SK-N-SH (cell line): Measurements from ENCODE around the gene ZNF516. TPM values are rescaled to one million over a fixed set of nuclear protein-coding genes. Genes with fewer than 3 reads are reported as not detected.

Source experiments
- CTCF ChIA-PET: fragments of 300-600, 350-600 bp; formaldehyde crosslinking; extraction: SDS; loops from one replicate; lab custom pipeline; 2021; lab: Yijun Ruan, JAX
- POLR2A ChIA-PET: fragments of 350-600 bp; sonication (Branson Sonifier 250); formaldehyde crosslinking; extraction: SDS; loops from one replicate; lab custom pipeline; 2020; ENCODE audit warnings: antibody characterized with exemption, inconsistent platforms; lab: Yijun Ruan, JAX
- DNase-seq: peaks from one replicate; pipeline ENCODE4 v3.0.0; 2012
- H2AFZ ChIP-seq: fragments of 200-600 bp; sonication (generic); 2 replicates; pipeline ENCODE4 v1.8.1; 2016; ENCODE audit warnings: antibody characterized with exemption, mild to moderate bottlenecking, low read depth
- H3F3A ChIP-seq: fragments of 200-600 bp; sonication (generic); replicated peaks from 2 replicates; pipeline ENCODE3; 2016; ENCODE audit warnings: antibody characterized with exemption, mild to moderate bottlenecking; ENCODE audit not compliant: insufficient read depth
- H3K27ac ChIP-seq, 2 experiments: fragments of 200-500 bp in 1 of 2; fragments of 200-600 bp in 1 of 2; sonication (Bioruptor generic) in 1 of 2; sonication (generic), shearing (Covaris generic) in 1 of 2; 2 replicates each; pipeline versions ENCODE4 v1.5.1 to v1.6.1; 2014 to 2016; ENCODE audit warnings: low read depth in 2 of 2, inconsistent platforms in 1 of 2, low read length in 1 of 2, mild to moderate bottlenecking in 1 of 2, mixed read lengths in 1 of 2
- H3K27me3 ChIP-seq: fragments of 200-600 bp; sonication (generic), shearing (Covaris generic); 2 replicates; pipeline ENCODE4 v1.6.1; 2016; ENCODE audit warnings: mixed run types; ENCODE audit not compliant: insufficient read depth
- H3K36me3 ChIP-seq, 2 experiments: fragments of 200-500 bp in 1 of 2; fragments of 200-600 bp in 1 of 2; sonication (Bioruptor generic) in 1 of 2; sonication (generic) in 1 of 2; replicated peaks in 1 of 2; 2 replicates each; pipeline versions ENCODE3 to v1.5.1; 2014 to 2016; ENCODE audit warnings: low read length in 1 of 2, mild to moderate bottlenecking in 1 of 2; ENCODE audit not compliant: insufficient read depth in 2 of 2, control insufficient read depth in 1 of 2
- H3K4me1 ChIP-seq, 2 experiments: fragments of 200-500 bp in 1 of 2; fragments of 200-600 bp in 1 of 2; sonication (Bioruptor generic) in 1 of 2; sonication (generic), shearing (Covaris generic) in 1 of 2; 2 replicates each; pipeline versions ENCODE4 v1.5.1 to v1.6.1; 2014 to 2016; ENCODE audit warnings: low read depth in 1 of 2, low read length in 1 of 2, mixed run types in 1 of 2; ENCODE audit not compliant: insufficient read depth in 2 of 2, control insufficient read depth in 1 of 2
- H3K4me2 ChIP-seq: fragments of 200-600 bp; sonication (generic), shearing (Covaris generic); 2 replicates; pipeline ENCODE4 v1.6.1; 2017; ENCODE audit warnings: mixed run types
- H3K4me3 ChIP-seq, 2 experiments: fragments of 200-500 bp in 1 of 2; fragments of 200-600 bp in 1 of 2; sonication (Bioruptor generic) in 1 of 2; sonication (generic), shearing (Covaris generic) in 1 of 2; 2 replicates each; pipeline versions ENCODE4 v1.5.1 to v1.8.1; 2014 to 2016; ENCODE audit warnings: low read depth in 2 of 2, inconsistent platforms in 1 of 2, low read length in 1 of 2, mild to moderate bottlenecking in 1 of 2, mixed read lengths in 1 of 2, moderate library complexity in 1 of 2
- H3K79me2 ChIP-seq: fragments of 200-600 bp; sonication (generic); 2 replicates; pipeline ENCODE4 v1.8.1; 2017; ENCODE audit warnings: mild to moderate bottlenecking; ENCODE audit not compliant: insufficient read depth
- H3K9ac ChIP-seq: fragments of 200-600 bp; sonication (generic); 2 replicates; pipeline ENCODE4 v1.6.1; 2017; ENCODE audit warnings: mixed run types
- H3K9me2 ChIP-seq: fragments of 200-600 bp; sonication (generic); 2 replicates; pipeline ENCODE4 v1.6.1; 2017; ENCODE audit warnings: mixed run types
- H3K9me3 ChIP-seq: fragments of 200-600 bp; sonication (generic); 2 replicates; pipeline ENCODE4 v1.6.1; 2017; ENCODE audit warnings: mixed run types, mild to moderate bottlenecking, moderate library complexity
- H4K20me1 ChIP-seq: fragments of 200-600 bp; sonication (generic); 2 replicates; pipeline ENCODE4 v1.6.1; 2017; ENCODE audit warnings: mild to moderate bottlenecking, mixed run types; ENCODE audit not compliant: insufficient read depth
- CHD2 ChIP-seq: fragments of 150-350 bp; IDR thresholded peaks from 2 replicates; pipeline ENCODE4 v1.6.1; 2018; ENCODE audit warnings: low read length; ENCODE audit not compliant: partially characterized antibody
- ELF1 ChIP-seq: IDR thresholded peaks from 2 replicates; pipeline ENCODE4 v1.4.0; 2012
- FOSL2 ChIP-seq: IDR thresholded peaks from 2 replicates; pipeline ENCODE4 v1.4.0; 2012; ENCODE audit warnings: low read depth, mild to moderate bottlenecking, moderate library complexity, borderline replicate concordance
- FOXJ3 ChIP-seq: sonication (generic); formaldehyde crosslinking; IDR thresholded peaks from 2 replicates; pipeline ENCODE4 v1.5.1; 2020; ENCODE audit warnings: mild to moderate bottlenecking, missing genetic modification reagents
- GABPA ChIP-seq: IDR thresholded peaks from 2 replicates; pipeline ENCODE4 v1.4.0; 2012; ENCODE audit warnings: low read depth, mild to moderate bottlenecking
- JUND ChIP-seq: IDR thresholded peaks from 2 replicates; pipeline ENCODE4 v1.4.0; 2012
- MEF2A ChIP-seq: IDR thresholded peaks from 2 replicates; pipeline ENCODE4 v1.4.0; 2012; ENCODE audit warnings: low read depth, borderline replicate concordance
- MXI1 ChIP-seq: IDR thresholded peaks from 2 replicates; pipeline ENCODE4 v1.6.1; 2012; ENCODE audit warnings: mild to moderate bottlenecking, low read depth, low read length, improper control_type of control experiment
- NRF1 ChIP-seq: IDR thresholded peaks from 2 replicates; pipeline ENCODE4 v1.6.1; 2012; ENCODE audit warnings: low read depth, mild to moderate bottlenecking, low read length
- RAD21 ChIP-seq: IDR thresholded peaks from 2 replicates; pipeline ENCODE4 v1.6.1; 2012; ENCODE audit warnings: mild to moderate bottlenecking, low read length
- RXRA ChIP-seq: IDR thresholded peaks from 2 replicates; pipeline ENCODE4 v1.4.0; 2012; ENCODE audit warnings: low read depth, mild to moderate bottlenecking, borderline replicate concordance
- SMC3 ChIP-seq: IDR thresholded peaks from 2 replicates; pipeline ENCODE4 v1.6.1; 2012; ENCODE audit warnings: low read depth, low read length, improper control_type of control experiment
- TAF1 ChIP-seq: IDR thresholded peaks from 2 replicates; pipeline ENCODE4 v1.6.1; 2012; ENCODE audit warnings: low read depth, mild to moderate bottlenecking, low read length, moderate library complexity, borderline replicate concordance
- TEAD4 ChIP-seq: IDR thresholded peaks from 2 replicates; pipeline ENCODE4 v1.4.0; 2012; ENCODE audit warnings: mild to moderate bottlenecking, borderline replicate concordance; ENCODE audit not compliant: insufficient read depth
- YY1 ChIP-seq: IDR thresholded peaks from 2 replicates; pipeline ENCODE4 v1.4.0; 2012; ENCODE audit warnings: low read depth, mild to moderate bottlenecking
- ZBTB33 ChIP-seq: IDR thresholded peaks from 2 replicates; pipeline ENCODE4 v1.4.0; 2012; ENCODE audit warnings: low read depth, borderline replicate concordance
- WGBS: methylation state at CpG from one replicate; pipeline ENCODE4 v1.1.6; 2017; ENCODE audit warnings: low lambda C conversion rate; 5-methylcytosine and 5-hydroxymethylcytosine counted together
- polyA plus RNA-seq, 3 experiments: library from polyadenylated mRNA; depleted of rRNA; stranded (reverse); fragments of >200 nt; gene quantifications; 2 replicates each; pipeline ENCODE4 v1.2.3, GENCODE V29; 2012
- TF ChIP-seq, protein P1 (sequence below): IDR thresholded peaks from 2 replicates; pipeline ENCODE4 v1.4.0; 2012; ENCODE audit warnings: low read depth, borderline replicate concordance
- TF ChIP-seq, protein P2 (sequence below): IDR thresholded peaks from 2 replicates; pipeline ENCODE4 v1.6.1; 2012; ENCODE audit warnings: mild to moderate bottlenecking, low read depth, low read length, moderate library complexity
- TF ChIP-seq, protein P3 (sequence below): fragments of 150-350 bp; IDR thresholded peaks from 2 replicates; pipeline ENCODE4 v1.6.1; 2017; ENCODE audit warnings: antibody characterized with exemption, low read length, low read depth, borderline replicate concordance
- TF ChIP-seq, protein P4 (sequence below): fragments of 200-600 bp; sonication (generic); IDR thresholded peaks from 2 replicates; pipeline ENCODE4 v1.6.1; 2017; ENCODE audit warnings: antibody characterized with exemption, mild to moderate bottlenecking, moderate library complexity

Gene ZNF516
- polyA plus RNA-seq, 1 of the 3 experiments (the other 2 are of a cell fraction), result 4.4 TPM

GRCh38 chr18:76445275-76445674 is 49.8 kb downstream of the ZNF516 start (continued):
- TF ChIP-seq, protein P1, sequence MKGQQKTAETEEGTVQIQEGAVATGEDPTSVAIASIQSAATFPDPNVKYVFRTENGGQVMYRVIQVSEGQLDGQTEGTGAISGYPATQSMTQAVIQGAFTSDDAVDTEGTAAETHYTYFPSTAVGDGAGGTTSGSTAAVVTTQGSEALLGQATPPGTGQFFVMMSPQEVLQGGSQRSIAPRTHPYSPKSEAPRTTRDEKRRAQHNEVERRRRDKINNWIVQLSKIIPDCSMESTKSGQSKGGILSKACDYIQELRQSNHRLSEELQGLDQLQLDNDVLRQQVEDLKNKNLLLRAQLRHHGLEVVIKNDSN, result no peak
- TF ChIP-seq, protein P2, sequence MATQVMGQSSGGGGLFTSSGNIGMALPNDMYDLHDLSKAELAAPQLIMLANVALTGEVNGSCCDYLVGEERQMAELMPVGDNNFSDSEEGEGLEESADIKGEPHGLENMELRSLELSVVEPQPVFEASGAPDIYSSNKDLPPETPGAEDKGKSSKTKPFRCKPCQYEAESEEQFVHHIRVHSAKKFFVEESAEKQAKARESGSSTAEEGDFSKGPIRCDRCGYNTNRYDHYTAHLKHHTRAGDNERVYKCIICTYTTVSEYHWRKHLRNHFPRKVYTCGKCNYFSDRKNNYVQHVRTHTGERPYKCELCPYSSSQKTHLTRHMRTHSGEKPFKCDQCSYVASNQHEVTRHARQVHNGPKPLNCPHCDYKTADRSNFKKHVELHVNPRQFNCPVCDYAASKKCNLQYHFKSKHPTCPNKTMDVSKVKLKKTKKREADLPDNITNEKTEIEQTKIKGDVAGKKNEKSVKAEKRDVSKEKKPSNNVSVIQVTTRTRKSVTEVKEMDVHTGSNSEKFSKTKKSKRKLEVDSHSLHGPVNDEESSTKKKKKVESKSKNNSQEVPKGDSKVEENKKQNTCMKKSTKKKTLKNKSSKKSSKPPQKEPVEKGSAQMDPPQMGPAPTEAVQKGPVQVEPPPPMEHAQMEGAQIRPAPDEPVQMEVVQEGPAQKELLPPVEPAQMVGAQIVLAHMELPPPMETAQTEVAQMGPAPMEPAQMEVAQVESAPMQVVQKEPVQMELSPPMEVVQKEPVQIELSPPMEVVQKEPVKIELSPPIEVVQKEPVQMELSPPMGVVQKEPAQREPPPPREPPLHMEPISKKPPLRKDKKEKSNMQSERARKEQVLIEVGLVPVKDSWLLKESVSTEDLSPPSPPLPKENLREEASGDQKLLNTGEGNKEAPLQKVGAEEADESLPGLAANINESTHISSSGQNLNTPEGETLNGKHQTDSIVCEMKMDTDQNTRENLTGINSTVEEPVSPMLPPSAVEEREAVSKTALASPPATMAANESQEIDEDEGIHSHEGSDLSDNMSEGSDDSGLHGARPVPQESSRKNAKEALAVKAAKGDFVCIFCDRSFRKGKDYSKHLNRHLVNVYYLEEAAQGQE, result no peak
- TF ChIP-seq MXI1 (no peak), GABPA (no peak), JUND (peak; percentile 76), RAD21 (no peak), YY1 (no peak)
- TF ChIP-seq, all 33 proteins: peak for 9

DNA sequence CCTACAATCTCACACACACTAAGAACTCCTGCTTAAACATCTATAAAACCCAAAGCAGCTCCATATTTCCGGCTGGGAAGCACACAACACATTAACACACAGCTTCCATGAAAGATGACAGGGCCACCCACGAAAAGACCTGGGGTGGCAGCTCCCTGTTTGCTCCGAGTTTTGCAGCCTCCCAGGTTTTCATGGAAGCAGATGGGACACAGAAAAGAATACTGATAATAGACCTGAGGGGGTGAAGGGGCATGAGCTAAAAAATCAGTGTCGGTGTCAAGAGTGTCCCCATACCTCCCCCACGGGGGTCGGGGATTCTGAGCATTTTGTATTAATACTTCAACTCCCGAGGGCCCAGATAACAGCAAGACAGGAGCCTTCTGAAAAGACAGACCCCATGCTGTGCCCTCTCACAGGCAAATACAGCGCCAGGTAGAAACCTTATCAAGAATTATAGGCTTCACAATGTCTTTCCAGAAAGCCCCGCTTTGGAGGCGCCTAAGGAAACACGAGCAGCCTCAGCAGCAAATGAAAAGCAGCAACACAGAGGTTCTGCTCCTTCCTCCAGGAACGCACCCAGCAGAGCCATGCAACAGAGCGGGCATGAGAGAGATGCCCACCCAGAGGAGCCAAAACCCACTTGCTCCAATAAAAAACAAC is 50.5 kb downstream of the ZNF516 start:
- H3K27ac ChIP-seq, result peak overlapping the region in 1 of 2 experiments; percentile 64; a peak in 3 of 4 replicates
- 0 out of 2 replicates have a peak overlapping the region, but pooled peaks have one; percentile 25 for H3K4me2 ChIP-seq
- no peaks in the 10 kb centered on the region for H3K27me3 ChIP-seq
- ChIA-PET POLR2A (no interaction called here), CTCF (no interaction called here)
- peaks cover 6% of the 10 kb centered on the region; the same call in 1 of the 2 replicates for H4K20me1 ChIP-seq
- H3K9ac ChIP-seq, result no peak overlapping the region
- H2AFZ ChIP-seq, result no peak overlapping the region
- peaks cover 5% of the 10 kb centered on the region for H3F3A ChIP-seq
- H3K79me2 ChIP-seq, result peaks cover 37% of the 10 kb centered on the region
- no peak overlapping the region for H3K4me3 ChIP-seq
- H3K36me3 ChIP-seq, result peaks cover 0 to 7% of the 10 kb centered on the region in 2 experiments
- WGBS, result 61% methylated on average over 13 of the region's 13 CpGs
- no peaks in the 10 kb centered on the region for H3K9me2 ChIP-seq
- H3K4me1 ChIP-seq, result peaks cover 14 to 48% of the 10 kb centered on the region in 2 experiments; a peak in 3 of 4 replicates
- no peak for DNase-seq
- no peaks in the 10 kb centered on the region for H3K9me3 ChIP-seq
- no peak for TF ChIP-seq MEF2A
- TF ChIP-seq ZBTB33, result no peak
- TF ChIP-seq, protein P3, sequence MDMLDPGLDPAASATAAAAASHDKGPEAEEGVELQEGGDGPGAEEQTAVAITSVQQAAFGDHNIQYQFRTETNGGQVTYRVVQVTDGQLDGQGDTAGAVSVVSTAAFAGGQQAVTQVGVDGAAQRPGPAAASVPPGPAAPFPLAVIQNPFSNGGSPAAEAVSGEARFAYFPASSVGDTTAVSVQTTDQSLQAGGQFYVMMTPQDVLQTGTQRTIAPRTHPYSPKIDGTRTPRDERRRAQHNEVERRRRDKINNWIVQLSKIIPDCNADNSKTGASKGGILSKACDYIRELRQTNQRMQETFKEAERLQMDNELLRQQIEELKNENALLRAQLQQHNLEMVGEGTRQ, result no peak
- TF ChIP-seq CHD2, result no peak
- no peak for TF ChIP-seq TEAD4
- TF ChIP-seq YY1, result no peak
- TF ChIP-seq FOSL2, result no peak
- no peak for TF ChIP-seq NRF1
- no peak for TF ChIP-seq SMC3
- no peak for TF ChIP-seq MXI1
- no peak for TF ChIP-seq ELF1
- TF ChIP-seq, protein P1, result no peak
- TF ChIP-seq RAD21, result no peak
- no peak for TF ChIP-seq RXRA
- TF ChIP-seq, protein P4, sequence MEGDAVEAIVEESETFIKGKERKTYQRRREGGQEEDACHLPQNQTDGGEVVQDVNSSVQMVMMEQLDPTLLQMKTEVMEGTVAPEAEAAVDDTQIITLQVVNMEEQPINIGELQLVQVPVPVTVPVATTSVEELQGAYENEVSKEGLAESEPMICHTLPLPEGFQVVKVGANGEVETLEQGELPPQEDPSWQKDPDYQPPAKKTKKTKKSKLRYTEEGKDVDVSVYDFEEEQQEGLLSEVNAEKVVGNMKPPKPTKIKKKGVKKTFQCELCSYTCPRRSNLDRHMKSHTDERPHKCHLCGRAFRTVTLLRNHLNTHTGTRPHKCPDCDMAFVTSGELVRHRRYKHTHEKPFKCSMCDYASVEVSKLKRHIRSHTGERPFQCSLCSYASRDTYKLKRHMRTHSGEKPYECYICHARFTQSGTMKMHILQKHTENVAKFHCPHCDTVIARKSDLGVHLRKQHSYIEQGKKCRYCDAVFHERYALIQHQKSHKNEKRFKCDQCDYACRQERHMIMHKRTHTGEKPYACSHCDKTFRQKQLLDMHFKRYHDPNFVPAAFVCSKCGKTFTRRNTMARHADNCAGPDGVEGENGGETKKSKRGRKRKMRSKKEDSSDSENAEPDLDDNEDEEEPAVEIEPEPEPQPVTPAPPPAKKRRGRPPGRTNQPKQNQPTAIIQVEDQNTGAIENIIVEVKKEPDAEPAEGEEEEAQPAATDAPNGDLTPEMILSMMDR, result no peak
- no peak for TF ChIP-seq FOXJ3 (CRISPR knock-in tag)
- no peak for TF ChIP-seq TAF1
